Gastroesophageal sphincter (tissue), 3 donors: ENCODE data around the gene GBA2.

Source experiments
- EP300 ChIP-seq: sonication (generic); formaldehyde crosslinking; IDR thresholded peaks from one replicate; pipeline ENCODE4 v1.6.1; 2017; ENCODE audit warnings: antibody characterized with exemption, mild to moderate bottlenecking
- POLR2A ChIP-seq, 2 donors: fragments of 450-650 bp; IDR thresholded peaks; one replicate each; pipeline ENCODE4 v1.6.1; 2017; ENCODE audit warnings: antibody characterized with exemption in 2 of 2, mild to moderate bottlenecking in 2 of 2, moderate library complexity in 1 of 2
- POLR2AphosphoS5 ChIP-seq: sonication (generic); formaldehyde crosslinking; IDR thresholded peaks from one replicate; pipeline ENCODE4 v1.6.1; 2017; ENCODE audit warnings: antibody characterized with exemption
- TF ChIP-seq, protein P1 (sequence below), 4 experiments: fragments of 200-600 bp in 2 of 4; fragments of 450-650 bp in 2 of 4; sonication (generic) in 1 of 4; IDR thresholded peaks; one replicate each; pipeline ENCODE4 v1.5.1; 2017 to 2019; ENCODE audit warnings: antibody characterized with exemption in 4 of 4, mild to moderate bottlenecking in 2 of 4, moderate library complexity in 2 of 4

DNA sequence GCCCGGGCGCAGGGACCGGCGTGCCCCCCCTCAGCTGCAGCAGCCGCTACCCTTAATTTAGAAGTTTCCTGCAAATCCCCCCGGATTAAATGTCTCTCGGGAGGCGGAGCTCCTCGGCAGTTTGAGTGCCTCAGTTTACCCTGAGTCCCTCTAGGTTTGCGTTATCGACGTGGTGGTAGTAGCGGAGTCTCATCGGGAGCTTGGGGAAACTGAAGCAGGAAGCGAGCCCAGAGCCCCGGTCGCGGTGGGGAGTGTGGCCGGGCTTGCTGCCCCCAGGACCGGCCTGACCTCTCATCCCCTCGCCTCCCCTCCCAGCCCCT lies 58.8 kb downstream of the GBA2 start:
- TF ChIP-seq, protein P1, sequence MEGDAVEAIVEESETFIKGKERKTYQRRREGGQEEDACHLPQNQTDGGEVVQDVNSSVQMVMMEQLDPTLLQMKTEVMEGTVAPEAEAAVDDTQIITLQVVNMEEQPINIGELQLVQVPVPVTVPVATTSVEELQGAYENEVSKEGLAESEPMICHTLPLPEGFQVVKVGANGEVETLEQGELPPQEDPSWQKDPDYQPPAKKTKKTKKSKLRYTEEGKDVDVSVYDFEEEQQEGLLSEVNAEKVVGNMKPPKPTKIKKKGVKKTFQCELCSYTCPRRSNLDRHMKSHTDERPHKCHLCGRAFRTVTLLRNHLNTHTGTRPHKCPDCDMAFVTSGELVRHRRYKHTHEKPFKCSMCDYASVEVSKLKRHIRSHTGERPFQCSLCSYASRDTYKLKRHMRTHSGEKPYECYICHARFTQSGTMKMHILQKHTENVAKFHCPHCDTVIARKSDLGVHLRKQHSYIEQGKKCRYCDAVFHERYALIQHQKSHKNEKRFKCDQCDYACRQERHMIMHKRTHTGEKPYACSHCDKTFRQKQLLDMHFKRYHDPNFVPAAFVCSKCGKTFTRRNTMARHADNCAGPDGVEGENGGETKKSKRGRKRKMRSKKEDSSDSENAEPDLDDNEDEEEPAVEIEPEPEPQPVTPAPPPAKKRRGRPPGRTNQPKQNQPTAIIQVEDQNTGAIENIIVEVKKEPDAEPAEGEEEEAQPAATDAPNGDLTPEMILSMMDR (IDR thresholded peaks at IDR 0.05): no peak
- TF ChIP-seq POLR2A (IDR thresholded peaks at IDR 0.05) (no peak), EP300 (no peak), POLR2AphosphoS5 (no peak)
